GM23338 (cell line): ENCODE results near the gene CNTNAP5. TPM values are rescaled to one million over a fixed set of nuclear protein-coding genes. Genes with fewer than 3 reads are reported as not detected.

Experiments
- ATAC-seq: fragments of 200-7000 bp; cut with Tn5 transposase; 3 replicates; pipeline ENCODE4 v1.9.1; 2020
- DNase-seq: peaks from one replicate; pipeline ENCODE4 v3.0.0-alpha.2; 2015; ENCODE audit warnings: low spot score
- H2AFZ ChIP-seq: fragments of 200-600 bp; sonication (generic); 2 replicates; pipeline ENCODE4 v1.8.0; 2016; ENCODE audit warnings: antibody characterized with exemption, mild to moderate bottlenecking, moderate library complexity
- H3F3A ChIP-seq: fragments of 200-600 bp; sonication (generic); replicated peaks from 2 replicates; pipeline ENCODE4 v1.8.0; 2017; ENCODE audit warnings: antibody characterized with exemption, mixed run types, low read depth
- H3K27ac ChIP-seq: fragments of 200-600 bp; sonication (generic); 2 replicates; pipeline ENCODE4 v1.6.1; 2016; ENCODE audit warnings: low read depth
- H3K27me3 ChIP-seq: fragments of 200-600 bp; sonication (generic); 2 replicates; pipeline ENCODE4 v1.8.0; 2016; ENCODE audit warnings: mild to moderate bottlenecking, mixed run types, moderate library complexity; ENCODE audit not compliant: insufficient read depth
- H3K36me3 ChIP-seq: fragments of 200-600 bp; sonication (generic); 2 replicates; pipeline ENCODE4 v1.8.0; 2016; ENCODE audit warnings: mild to moderate bottlenecking; ENCODE audit not compliant: insufficient read depth
- H3K4me1 ChIP-seq: fragments of 200-600 bp; sonication (generic); 2 replicates; pipeline ENCODE4 v1.8.0; 2016; ENCODE audit warnings: mild to moderate bottlenecking, moderate library complexity; ENCODE audit not compliant: insufficient read depth
- H3K4me2 ChIP-seq: fragments of 200-600 bp; sonication (generic); 2 replicates; pipeline ENCODE4 v1.7.1; 2017; ENCODE audit warnings: mixed run types
- H3K4me3 ChIP-seq: fragments of 200-600 bp; sonication (generic); 2 replicates; pipeline ENCODE4 v1.6.1; 2016; ENCODE audit warnings: mixed run types
- H3K79me2 ChIP-seq: fragments of 200-600 bp; sonication (generic); replicated peaks from 2 replicates; pipeline ENCODE4 v1.8.0; 2017; ENCODE audit warnings: mild to moderate bottlenecking; ENCODE audit not compliant: insufficient read depth
- H3K9me2 ChIP-seq: fragments of 200-600 bp; sonication (generic); 2 replicates; pipeline ENCODE4 v1.8.0; 2017; ENCODE audit not compliant: insufficient read depth
- H4K20me1 ChIP-seq: fragments of 200-600 bp; sonication (generic); replicated peaks from 2 replicates; pipeline ENCODE4 v1.8.0; 2017; ENCODE audit warnings: mild to moderate bottlenecking; ENCODE audit not compliant: insufficient read depth
- H3K27ac Mint-ChIP-seq: 2 replicates; pipeline ENCODE4 v1.8.0; 2020; ENCODE audit warnings: inconsistent platforms, mild to moderate bottlenecking, moderate library complexity, mixed read lengths
- H3K27me3 Mint-ChIP-seq: 3 replicates; pipeline ENCODE4 v1.8.0; 2022; ENCODE audit warnings: low read depth, mild to moderate bottlenecking, moderate library complexity, mixed read lengths, inconsistent platforms; ENCODE audit not compliant: insufficient read depth, poor library complexity
- H3K36me3 Mint-ChIP-seq: 3 replicates; pipeline ENCODE4 v1.8.0; 2021; ENCODE audit warnings: low read depth, mild to moderate bottlenecking, inconsistent platforms, moderate library complexity, mixed read lengths
- H3K4me1 Mint-ChIP-seq: 3 replicates; pipeline ENCODE4 v1.8.0; 2020; ENCODE audit warnings: mild to moderate bottlenecking, inconsistent platforms, mixed read lengths
- H3K4me3 Mint-ChIP-seq: 3 replicates; pipeline ENCODE4 v1.8.0; 2021; ENCODE audit warnings: moderate library complexity, mild to moderate bottlenecking, inconsistent platforms, mixed read lengths
- H3K9me3 Mint-ChIP-seq: 3 replicates; pipeline ENCODE4 v1.8.0; 2020; ENCODE audit warnings: moderate library complexity, mild to moderate bottlenecking, inconsistent platforms, mixed read lengths
- ETS1 ChIP-seq: IDR thresholded peaks from 2 replicates; pipeline ENCODE4 v1.6.1; 2016; ENCODE audit warnings: antibody characterized with exemption
- EZH2phosphoT487 ChIP-seq: fragments of 200-600 bp; sonication (generic); IDR thresholded peaks from one replicate; pipeline ENCODE4 v1.8.1; 2018; ENCODE audit warnings: antibody characterized with exemption; ENCODE audit not compliant: unreplicated experiment
- NANOG ChIP-seq: IDR thresholded peaks from 2 replicates; pipeline ENCODE4 v1.6.1; 2016; ENCODE audit warnings: antibody characterized with exemption, borderline replicate concordance
- POLR2AphosphoS5 ChIP-seq: IDR thresholded peaks from 2 replicates; pipeline ENCODE4 v1.6.1; 2016; ENCODE audit warnings: antibody characterized with exemption, low read depth
- ZNF114 ChIP-seq: fragments of 250-450 bp; sonication (Bioruptor Pico); IDR thresholded peaks from 2 replicates; pipeline ENCODE4 v1.5.0; 2020; ENCODE audit warnings: mild to moderate bottlenecking, moderate library complexity
- ZNF462 ChIP-seq: fragments of 250-450 bp; sonication (Bioruptor Pico); IDR thresholded peaks from 2 replicates; pipeline ENCODE4 v1.5.0; 2020; ENCODE audit warnings: mild to moderate bottlenecking, moderate library complexity
- polyA plus RNA-seq: library from polyadenylated mRNA; unstranded; fragments of >200 nt; fragmentation: Nextera tagmentation; extraction: Ambion mirVana; gene quantifications from 2 replicates; pipeline ENCODE4 v1.2.1, GENCODE V29; 2016
- total RNA-seq: library from RNA; depleted of rRNA; stranded (reverse); fragments of >200 nt; shearing (Covaris generic); gene quantifications from 2 replicates; pipeline ENCODE4 v1.2.3, GENCODE V29; 2014
- TF ChIP-seq, protein P1 (sequence below): IDR thresholded peaks from one replicate; pipeline ENCODE4 v1.6.1; 2018; ENCODE audit warnings: antibody characterized with exemption; ENCODE audit not compliant: unreplicated experiment

CNTNAP5 gene
- total and polyA plus RNA-seq, 2 experiments from 2014 or later: 0.49 to 0.50 TPM

DNA sequence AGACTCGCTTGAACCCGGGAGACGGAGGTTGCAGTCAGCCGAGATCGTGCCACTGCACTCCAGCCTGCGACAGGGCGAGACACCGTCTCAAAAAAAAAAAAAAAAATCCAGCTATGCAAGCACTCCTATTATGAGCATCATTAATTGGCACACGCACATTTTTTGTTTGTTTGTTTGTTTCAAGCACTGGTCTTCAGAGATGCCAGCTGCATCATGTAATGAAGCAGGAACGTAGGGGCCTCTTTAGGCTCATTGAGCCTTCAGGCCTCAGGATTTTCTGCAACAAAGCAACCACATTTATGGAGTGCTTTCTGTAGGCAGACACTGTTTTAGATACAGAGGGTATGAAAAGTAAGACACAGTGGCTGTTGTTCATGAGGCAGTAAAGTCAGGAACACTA is 585.8 kb downstream of the CNTNAP5 start (continued):
- TF ChIP-seq, protein P1, sequence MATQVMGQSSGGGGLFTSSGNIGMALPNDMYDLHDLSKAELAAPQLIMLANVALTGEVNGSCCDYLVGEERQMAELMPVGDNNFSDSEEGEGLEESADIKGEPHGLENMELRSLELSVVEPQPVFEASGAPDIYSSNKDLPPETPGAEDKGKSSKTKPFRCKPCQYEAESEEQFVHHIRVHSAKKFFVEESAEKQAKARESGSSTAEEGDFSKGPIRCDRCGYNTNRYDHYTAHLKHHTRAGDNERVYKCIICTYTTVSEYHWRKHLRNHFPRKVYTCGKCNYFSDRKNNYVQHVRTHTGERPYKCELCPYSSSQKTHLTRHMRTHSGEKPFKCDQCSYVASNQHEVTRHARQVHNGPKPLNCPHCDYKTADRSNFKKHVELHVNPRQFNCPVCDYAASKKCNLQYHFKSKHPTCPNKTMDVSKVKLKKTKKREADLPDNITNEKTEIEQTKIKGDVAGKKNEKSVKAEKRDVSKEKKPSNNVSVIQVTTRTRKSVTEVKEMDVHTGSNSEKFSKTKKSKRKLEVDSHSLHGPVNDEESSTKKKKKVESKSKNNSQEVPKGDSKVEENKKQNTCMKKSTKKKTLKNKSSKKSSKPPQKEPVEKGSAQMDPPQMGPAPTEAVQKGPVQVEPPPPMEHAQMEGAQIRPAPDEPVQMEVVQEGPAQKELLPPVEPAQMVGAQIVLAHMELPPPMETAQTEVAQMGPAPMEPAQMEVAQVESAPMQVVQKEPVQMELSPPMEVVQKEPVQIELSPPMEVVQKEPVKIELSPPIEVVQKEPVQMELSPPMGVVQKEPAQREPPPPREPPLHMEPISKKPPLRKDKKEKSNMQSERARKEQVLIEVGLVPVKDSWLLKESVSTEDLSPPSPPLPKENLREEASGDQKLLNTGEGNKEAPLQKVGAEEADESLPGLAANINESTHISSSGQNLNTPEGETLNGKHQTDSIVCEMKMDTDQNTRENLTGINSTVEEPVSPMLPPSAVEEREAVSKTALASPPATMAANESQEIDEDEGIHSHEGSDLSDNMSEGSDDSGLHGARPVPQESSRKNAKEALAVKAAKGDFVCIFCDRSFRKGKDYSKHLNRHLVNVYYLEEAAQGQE: no peak
- TF ChIP-seq NANOG (no peak), EZH2phosphoT487 (no peak), ETS1 (no peak), ZNF114 (CRISPR knock-in tag) (no peak)

- Mint-ChIP-seq H3K9me3 (no peaks in the 10 kb centered on the region; the same call in 1 of the 3 replicates), H3K4me3 (no peak overlapping the region), H3K27me3 (no peaks in the 10 kb centered on the region), H3K36me3 (no peaks in the 10 kb centered on the region), H3K27ac (no peak overlapping the region), H3K4me1 (no peaks in the 10 kb centered on the region)
- Histone ChIP-seq H3K4me3 (no peak overlapping the region), H2AFZ (no peak overlapping the region), H3K4me1 (no peaks in the 10 kb centered on the region), H3K36me3 (no peaks in the 10 kb centered on the region), H4K20me1 (no peaks in the 10 kb centered on the region), H3K9me2 (no peaks in the 10 kb centered on the region; the same call in 1 of the 2 replicates), H3F3A (no peaks in the 10 kb centered on the region), H3K27ac (no peak overlapping the region), H3K4me2 (no peak overlapping the region), H3K79me2 (no peaks in the 10 kb centered on the region), H3K27me3 (no peaks in the 10 kb centered on the region)
- DNase-seq (no peak), ATAC-seq (no peak)
- no peak for TF ChIP-seq POLR2AphosphoS5
These were observed 598.5 kb downstream of the CNTNAP5 start for GRCh38 chr2:124623560-124623959.

DNA sequence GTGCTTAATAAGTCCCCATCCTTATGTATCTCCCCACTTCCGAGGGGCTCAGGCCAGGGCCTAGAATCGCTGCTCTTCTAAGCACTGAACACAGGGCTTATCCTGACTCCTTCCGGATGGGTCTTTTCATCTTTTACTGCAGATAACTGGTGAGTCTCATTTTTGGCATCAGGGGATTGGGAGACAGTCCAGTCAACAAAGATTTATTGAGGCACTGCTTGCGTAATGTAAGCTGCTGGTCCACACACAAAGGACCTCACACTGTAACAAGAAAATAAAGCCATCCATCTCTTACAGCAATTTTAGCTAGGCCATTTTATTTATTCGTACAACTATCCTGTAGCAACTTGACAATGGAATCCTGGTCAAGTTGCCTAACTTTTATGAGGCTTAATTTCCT is 600.5 kb downstream of the CNTNAP5 start:
- Histone ChIP-seq H3K36me3 (no peaks in the 10 kb centered on the region), H3K9me2 (no peaks in the 10 kb centered on the region; the same call in 1 of the 2 replicates), H2AFZ (no peak overlapping the region), H3F3A (no peaks in the 10 kb centered on the region), H3K79me2 (no peaks in the 10 kb centered on the region), H3K27me3 (no peaks in the 10 kb centered on the region), H3K4me1 (no peaks in the 10 kb centered on the region), H3K4me2 (no peak overlapping the region), H4K20me1 (no peaks in the 10 kb centered on the region), H3K27ac (no peak overlapping the region), H3K4me3 (no peak overlapping the region)
- Mint-ChIP-seq H3K4me1 (no peaks in the 10 kb centered on the region), H3K36me3 (no peaks in the 10 kb centered on the region), H3K27ac (no peak overlapping the region), H3K9me3 (no peaks in the 10 kb centered on the region; the same call in 1 of the 3 replicates), H3K27me3 (no peaks in the 10 kb centered on the region), H3K4me3 (no peak overlapping the region)
- ATAC-seq (no peak), DNase-seq (no peak)
- TF ChIP-seq ZNF462 (CRISPR knock-in tag): no peak
